BJ (cell line): Measurements from ENCODE around the gene ZBTB43. TPM values are rescaled to one million over a fixed set of nuclear protein-coding genes. Genes with fewer than 3 reads are reported as not detected.

Experiments
- CTCF ChIA-PET: fragments of 350-600 bp; formaldehyde crosslinking; extraction: SDS; loops from one replicate; lab custom pipeline; 2021; ENCODE audit warnings: antibody characterized with exemption, inconsistent platforms; lab: Yijun Ruan, JAX
- POLR2A ChIA-PET: fragments of 300-600 bp; sonication (Branson Sonifier 250); formaldehyde crosslinking; extraction: SDS; loops from one replicate; lab custom pipeline; 2021; ENCODE audit warnings: antibody characterized with exemption; lab: Charles Lee
- DNase-seq: peaks from one replicate; pipeline ENCODE4 v3.0.0-alpha.2; 2011; ENCODE audit warnings: low read depth
- H3K27me3 ChIP-seq: 2 replicates; pipeline ENCODE4 v1.6.0; 2011; ENCODE audit warnings: low read length; ENCODE audit not compliant: control insufficient read depth, insufficient read depth
- H3K36me3 ChIP-seq: 2 replicates; pipeline ENCODE4 v1.5.1; 2011; ENCODE audit warnings: low read length; ENCODE audit not compliant: control insufficient read depth, insufficient read depth
- H3K4me3 ChIP-seq: 2 replicates; pipeline ENCODE4 v1.5.1; 2011; ENCODE audit warnings: low read depth, mild to moderate bottlenecking, control low read depth, low read length
- polyA plus RNA-seq: library from polyadenylated mRNA; depleted of rRNA; stranded (reverse); fragments of >200 nt; gene quantifications from 2 replicates; pipeline ENCODE4 v1.2.3, GENCODE V29; 2011
- TF ChIP-seq, protein P1 (sequence below): IDR thresholded peaks from 2 replicates; pipeline ENCODE4 v1.5.1; 2011; ENCODE audit warnings: low read depth, mild to moderate bottlenecking, control low read depth, inconsistent platforms, low read length, moderate library complexity; ENCODE audit not compliant: insufficient read depth

ZBTB43 gene
- polyA plus RNA-seq, 1 experiment: 4.6 TPM

GRCh38 chr9:126872516-126872915 lies 67.7 kb downstream of the ZBTB43 start:
- POLR2A ChIA-PET: no interaction called here
- Histone ChIP-seq H3K4me3 (no peak overlapping the region), H3K27me3 (no peaks in the 10 kb centered on the region), H3K36me3 (peaks cover 5% of the 10 kb centered on the region)
- no peak for DNase-seq
- TF ChIP-seq, protein P1, sequence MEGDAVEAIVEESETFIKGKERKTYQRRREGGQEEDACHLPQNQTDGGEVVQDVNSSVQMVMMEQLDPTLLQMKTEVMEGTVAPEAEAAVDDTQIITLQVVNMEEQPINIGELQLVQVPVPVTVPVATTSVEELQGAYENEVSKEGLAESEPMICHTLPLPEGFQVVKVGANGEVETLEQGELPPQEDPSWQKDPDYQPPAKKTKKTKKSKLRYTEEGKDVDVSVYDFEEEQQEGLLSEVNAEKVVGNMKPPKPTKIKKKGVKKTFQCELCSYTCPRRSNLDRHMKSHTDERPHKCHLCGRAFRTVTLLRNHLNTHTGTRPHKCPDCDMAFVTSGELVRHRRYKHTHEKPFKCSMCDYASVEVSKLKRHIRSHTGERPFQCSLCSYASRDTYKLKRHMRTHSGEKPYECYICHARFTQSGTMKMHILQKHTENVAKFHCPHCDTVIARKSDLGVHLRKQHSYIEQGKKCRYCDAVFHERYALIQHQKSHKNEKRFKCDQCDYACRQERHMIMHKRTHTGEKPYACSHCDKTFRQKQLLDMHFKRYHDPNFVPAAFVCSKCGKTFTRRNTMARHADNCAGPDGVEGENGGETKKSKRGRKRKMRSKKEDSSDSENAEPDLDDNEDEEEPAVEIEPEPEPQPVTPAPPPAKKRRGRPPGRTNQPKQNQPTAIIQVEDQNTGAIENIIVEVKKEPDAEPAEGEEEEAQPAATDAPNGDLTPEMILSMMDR: no peak
- CTCF ChIA-PET: interaction anchor here (0.7 to 2.2 kb wide), 2 partner anchors 9 to 12 kb away, joined by 3 to 9 read pairs; partner anchors contain the start of gene ZBTB34

GRCh38 chr9:126874546-126875314 lies 69.9 kb downstream of the ZBTB43 start:
- no peak for DNase-seq
- ChIA-PET CTCF (no interaction called here), POLR2A (no interaction called here)
- H3K4me3 ChIP-seq: no peak overlapping the region
- peaks cover 1% of the 10 kb centered on the region for H3K36me3 ChIP-seq
- TF ChIP-seq, protein P1: no peak
- H3K27me3 ChIP-seq: no peaks in the 10 kb centered on the region

GRCh38 chr9:126875756-126876510 lies 71.1 kb downstream of the ZBTB43 start:
- POLR2A ChIA-PET: no interaction called here
- no peak for DNase-seq
- Histone ChIP-seq H3K36me3 (peaks cover 12% of the 10 kb centered on the region), H3K4me3 (no peak overlapping the region), H3K27me3 (no peaks in the 10 kb centered on the region)
- TF ChIP-seq, protein P1: no peak
- CTCF ChIA-PET: no interaction called here

DNA sequence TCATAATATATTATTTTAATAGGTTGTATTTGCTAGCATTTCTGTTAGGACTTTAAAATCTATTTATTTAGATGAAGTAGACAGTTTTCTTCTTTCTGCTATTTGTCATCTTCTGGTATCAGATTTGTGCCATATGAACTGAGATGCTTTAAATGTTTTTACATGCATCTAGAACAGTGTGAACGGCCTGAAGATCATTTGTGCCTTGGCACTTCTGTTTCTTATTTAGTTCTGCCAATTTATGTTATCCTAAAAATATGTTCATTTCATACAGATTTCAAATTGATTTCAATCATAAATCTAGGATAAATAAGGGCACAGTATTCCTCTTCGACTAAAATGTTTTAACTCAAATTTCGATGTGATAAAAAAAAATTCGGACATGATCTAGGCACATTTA lies 71.7 kb downstream of the ZBTB43 start:
- Histone ChIP-seq H3K4me3 (no peak overlapping the region), H3K27me3 (no peaks in the 10 kb centered on the region), H3K36me3 (peaks cover 12% of the 10 kb centered on the region)
- DNase-seq: no peak
- ChIA-PET CTCF (no interaction called here), POLR2A (no interaction called here)
- TF ChIP-seq, protein P1: no peak

DNA sequence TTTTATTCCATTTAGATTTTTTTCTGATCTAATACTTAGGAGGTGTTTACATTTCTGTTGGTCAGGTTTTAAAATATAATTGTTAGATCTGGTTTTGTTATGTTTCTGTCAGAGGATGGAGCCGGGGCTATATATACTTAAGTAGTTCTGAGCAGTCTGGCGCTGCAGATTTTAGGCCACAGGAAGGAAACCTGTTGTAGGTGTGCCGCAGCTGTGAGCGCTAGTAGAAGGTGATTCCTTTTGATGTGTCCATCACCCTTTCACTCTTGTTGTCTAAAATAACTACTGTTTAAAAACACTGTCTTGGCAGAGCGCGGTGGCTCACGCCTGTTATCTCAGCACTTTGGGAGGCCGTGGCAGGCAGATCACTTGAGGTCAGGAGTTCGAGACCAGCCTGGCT lies 72.6 kb downstream of the ZBTB43 start:
- ChIA-PET CTCF (no interaction called here), POLR2A (no interaction called here)
- no peak for DNase-seq
- TF ChIP-seq, protein P1: no peak
- Histone ChIP-seq H3K4me3 (no peak overlapping the region), H3K27me3 (no peaks in the 10 kb centered on the region), H3K36me3 (peaks cover 12% of the 10 kb centered on the region)
